Astrocyte of the cerebellum (primary cell): ENCODE data around the gene RPUSD3.

Experiments
- DNase-seq: peaks from one replicate; pipeline ENCODE4 v3.0.0-alpha.2; 2011; ENCODE audit warnings: low read depth
- H3K4me3 ChIP-seq: 2 replicates; pipeline ENCODE4 v1.5.1; 2011; ENCODE audit warnings: mild to moderate bottlenecking, low read depth, low read length, moderate library complexity
- in situ Hi-C: cut with HindIII; loops from 2 replicates; pipeline ENCODE4 v1.10.0; 2017; ENCODE audit warnings: low sequenced_read_pairs
- TF ChIP-seq, protein P1 (sequence below): IDR thresholded peaks from 2 replicates; pipeline ENCODE4 v1.5.1; 2012; ENCODE audit warnings: low read length, low read depth, moderate library complexity, mild to moderate bottlenecking; ENCODE audit errors: missing control alignments

RPUSD3 gene

DNA sequence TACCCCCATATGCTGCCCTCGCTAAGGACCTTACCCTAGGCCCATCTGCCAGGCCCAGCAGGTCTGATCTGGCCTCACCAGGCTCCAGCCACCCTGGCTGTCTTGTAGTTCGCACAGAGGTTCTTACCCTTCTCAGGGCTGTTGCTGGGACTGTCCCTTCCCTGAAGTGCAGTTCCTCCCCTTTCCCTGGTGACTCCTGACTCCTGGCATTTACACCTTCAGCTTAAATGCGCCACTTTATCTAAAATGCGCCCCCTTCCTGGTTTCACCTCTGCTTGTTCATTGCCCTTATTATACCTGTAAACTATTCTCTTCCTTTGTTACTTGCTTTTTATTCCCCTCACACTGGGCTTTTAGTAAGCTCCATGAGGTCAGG is 34.6 kb downstream of the RPUSD3 start:
- TF ChIP-seq, protein P1, sequence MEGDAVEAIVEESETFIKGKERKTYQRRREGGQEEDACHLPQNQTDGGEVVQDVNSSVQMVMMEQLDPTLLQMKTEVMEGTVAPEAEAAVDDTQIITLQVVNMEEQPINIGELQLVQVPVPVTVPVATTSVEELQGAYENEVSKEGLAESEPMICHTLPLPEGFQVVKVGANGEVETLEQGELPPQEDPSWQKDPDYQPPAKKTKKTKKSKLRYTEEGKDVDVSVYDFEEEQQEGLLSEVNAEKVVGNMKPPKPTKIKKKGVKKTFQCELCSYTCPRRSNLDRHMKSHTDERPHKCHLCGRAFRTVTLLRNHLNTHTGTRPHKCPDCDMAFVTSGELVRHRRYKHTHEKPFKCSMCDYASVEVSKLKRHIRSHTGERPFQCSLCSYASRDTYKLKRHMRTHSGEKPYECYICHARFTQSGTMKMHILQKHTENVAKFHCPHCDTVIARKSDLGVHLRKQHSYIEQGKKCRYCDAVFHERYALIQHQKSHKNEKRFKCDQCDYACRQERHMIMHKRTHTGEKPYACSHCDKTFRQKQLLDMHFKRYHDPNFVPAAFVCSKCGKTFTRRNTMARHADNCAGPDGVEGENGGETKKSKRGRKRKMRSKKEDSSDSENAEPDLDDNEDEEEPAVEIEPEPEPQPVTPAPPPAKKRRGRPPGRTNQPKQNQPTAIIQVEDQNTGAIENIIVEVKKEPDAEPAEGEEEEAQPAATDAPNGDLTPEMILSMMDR = no peak
- in situ Hi-C loops = no loop called here
- DNase-seq = no peak
- H3K4me3 ChIP-seq = peak overlapping the region; percentile 47

DNA sequence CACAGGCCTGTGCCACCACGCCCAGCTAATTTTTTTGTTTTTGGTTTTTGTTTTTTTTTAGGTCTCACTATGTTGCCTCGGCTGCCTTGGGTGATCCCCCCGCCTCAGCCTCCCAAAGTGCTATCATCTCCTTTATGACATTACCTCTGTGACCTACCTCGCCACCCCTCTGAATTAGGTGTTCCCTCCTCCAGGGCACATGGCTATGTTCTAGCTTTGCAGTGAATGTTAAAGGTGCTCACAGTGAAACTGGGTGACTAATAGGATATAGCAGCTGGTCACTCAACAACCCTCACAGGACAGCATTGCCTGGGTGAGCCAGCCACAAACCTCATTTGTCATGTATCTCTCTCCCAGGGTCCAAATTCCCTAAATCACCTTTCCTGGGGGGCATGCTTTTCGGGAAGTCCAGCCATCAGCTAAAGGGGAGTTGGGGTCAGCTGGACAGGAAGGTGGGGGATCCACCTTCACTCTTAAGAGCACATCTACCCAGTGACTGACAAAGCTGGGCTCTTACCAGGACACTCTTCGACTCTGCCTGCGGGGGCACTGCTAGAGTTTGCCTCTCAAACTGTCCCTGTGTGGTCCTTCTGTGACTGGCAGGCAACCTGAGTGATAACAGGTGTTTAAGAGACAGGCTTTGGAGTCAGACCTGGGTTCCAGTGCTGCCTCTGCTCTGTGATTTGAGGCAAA is 35.3 kb downstream of the RPUSD3 start:
- TF ChIP-seq, protein P1 = peak; percentile 33
- no peak for DNase-seq
- H3K4me3 ChIP-seq = no peak overlapping the region
- in situ Hi-C loops = no loop called here

DNA sequence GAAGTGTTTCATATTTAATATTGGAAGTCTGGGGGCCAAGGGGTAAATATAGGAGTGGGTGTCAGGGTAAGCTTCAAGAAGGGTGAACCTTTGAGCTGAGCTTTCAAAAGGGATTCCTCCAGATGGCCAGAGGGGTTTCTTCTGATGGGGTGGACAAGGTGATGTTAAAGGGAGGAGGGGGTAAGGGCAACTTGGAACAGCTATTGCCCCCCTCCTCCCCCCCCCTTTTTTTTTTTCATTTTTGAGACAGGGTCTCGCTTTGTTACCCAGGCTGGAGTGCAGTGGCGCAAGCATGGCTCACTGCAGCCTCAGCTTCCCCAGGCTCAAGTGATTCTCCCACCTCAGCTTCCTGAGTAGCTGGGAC is 35.8 kb downstream of the RPUSD3 start:
- in situ Hi-C loops = no loop called here
- TF ChIP-seq, protein P1 = no peak
- DNase-seq = no peak
- no peak overlapping the region for H3K4me3 ChIP-seq

DNA sequence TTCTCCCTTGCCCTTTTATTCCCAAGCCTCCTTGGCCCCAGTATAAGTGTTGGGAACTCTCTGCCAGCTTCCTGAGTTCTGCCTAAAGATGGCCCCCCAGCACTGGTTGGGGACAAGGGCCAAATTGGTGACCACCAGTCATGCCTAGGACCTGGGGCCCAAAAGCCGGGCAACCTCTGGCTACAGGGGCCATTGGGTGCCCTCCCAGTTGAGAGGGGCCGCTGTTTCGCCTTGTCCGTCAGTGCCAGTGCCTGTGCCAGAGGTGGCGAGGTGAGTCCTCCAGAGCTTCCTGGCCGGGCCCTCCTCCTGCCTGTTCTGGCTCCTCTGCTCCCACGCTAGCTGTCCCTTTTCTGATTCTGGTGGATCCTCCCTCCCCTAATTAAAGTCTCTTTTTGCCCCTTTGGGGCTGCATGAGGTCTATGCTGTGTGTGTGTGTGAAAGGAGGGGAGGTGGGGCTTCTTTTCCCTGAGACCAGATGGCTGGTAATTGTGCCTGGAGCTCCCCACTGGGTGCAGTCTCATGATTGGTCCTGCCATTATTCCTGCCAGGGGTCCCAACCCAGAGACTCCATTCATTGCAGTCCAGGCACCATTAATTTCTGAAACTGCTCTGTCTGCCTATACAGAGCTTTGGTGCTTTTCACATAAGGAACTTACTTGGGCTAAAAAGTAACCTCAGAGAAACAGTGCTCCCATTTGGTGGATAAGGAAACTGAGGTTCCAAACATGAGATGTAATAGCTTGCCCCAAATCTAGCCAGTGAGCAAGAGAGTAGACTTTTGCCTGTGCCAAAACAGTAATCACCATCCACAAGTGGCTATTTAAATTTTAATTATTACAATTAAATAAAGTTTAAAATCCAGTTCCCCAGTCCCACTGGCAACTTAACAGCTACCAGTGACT is 36.9 kb downstream of the RPUSD3 start:
- no peak overlapping the region for H3K4me3 ChIP-seq
- TF ChIP-seq, protein P1 = no peak
- in situ Hi-C loops = no loop called here
- no peak for DNase-seq

DNA sequence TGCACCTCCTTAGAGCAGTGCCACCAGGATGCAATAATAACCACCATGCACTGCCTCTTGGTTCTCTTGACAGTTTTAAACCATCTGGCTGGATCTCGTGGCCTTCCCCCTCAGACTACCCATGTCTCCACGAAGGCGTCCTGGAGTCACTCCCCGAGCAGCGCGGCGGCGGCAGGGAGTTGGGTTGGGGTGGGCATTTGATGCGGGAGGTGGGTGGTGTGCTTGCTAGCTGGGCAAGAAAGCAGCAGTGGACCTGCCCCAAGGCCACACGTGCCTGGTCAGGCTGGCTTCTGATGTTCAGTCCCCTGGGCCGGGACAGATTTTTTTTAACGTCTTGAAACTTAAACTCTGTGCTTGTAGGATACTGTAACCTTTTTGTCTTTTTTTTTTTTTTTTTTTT is 37.7 kb downstream of the RPUSD3 start:
- in situ Hi-C loops = no loop called here
- TF ChIP-seq, protein P1 = no peak
- DNase-seq = no peak
- no peak overlapping the region for H3K4me3 ChIP-seq

DNA sequence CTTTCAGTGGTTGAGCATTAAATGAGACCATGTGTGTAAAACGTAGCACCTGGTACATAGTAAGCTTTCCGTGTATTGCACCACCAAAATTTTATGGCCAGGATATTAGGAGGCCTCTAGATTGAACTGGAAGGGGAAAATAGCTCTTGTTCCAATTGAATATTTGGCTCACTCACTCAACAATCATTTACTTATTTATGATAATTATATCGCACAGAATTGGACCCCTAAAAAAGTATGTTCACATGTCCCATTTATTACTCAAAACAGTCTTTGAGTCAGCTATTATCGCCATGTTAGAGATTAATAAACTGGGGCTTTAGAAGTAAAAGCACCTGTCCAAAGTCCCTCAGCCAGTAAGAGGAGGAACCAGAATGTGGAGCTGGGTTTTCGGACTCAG is 38.8 kb downstream of the RPUSD3 start:
- in situ Hi-C loops = no loop called here

More for the DNA sequence above, 38.8 kb downstream of the RPUSD3 start:
- no peak for DNase-seq
- no peak overlapping the region for H3K4me3 ChIP-seq
- TF ChIP-seq, protein P1 = no peak
